Loucy (cell line): Measurements from ENCODE around the gene KAT5.

Experiments
- EZH2phosphoT487 ChIP-seq: fragments of 200-600 bp; IDR thresholded peaks from 2 replicates; pipeline ENCODE4 v1.6.1; 2018; ENCODE audit warnings: antibody characterized with exemption, mild to moderate bottlenecking, moderate library complexity, borderline replicate concordance
- TF ChIP-seq, protein P1 (sequence below): fragments of 200-600 bp; sonication (generic); conservative IDR thresholded peaks from 2 replicates; pipeline ENCODE4 v1.5.1; 2014; ENCODE audit warnings: mild to moderate bottlenecking, antibody characterized with exemption, low read length

DNA sequence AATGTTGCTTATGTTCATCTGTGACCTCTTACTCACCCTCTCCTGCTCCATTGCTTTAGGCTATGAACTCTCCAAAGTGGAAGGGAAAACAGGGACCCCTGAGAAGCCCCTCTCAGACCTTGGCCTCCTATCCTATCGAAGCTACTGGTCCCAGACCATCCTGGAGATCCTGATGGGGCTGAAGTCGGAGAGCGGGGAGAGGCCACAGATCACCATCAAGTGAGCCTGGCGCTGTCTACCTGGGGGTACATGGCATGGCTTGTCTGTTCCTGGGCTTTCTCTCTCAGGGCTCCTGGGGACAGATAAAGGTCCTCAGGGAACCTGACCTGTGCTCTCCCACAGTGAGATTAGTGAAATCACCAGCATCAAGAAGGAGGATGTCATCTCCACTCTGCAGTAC lies 6.5 kb downstream of the KAT5 start:
- TF ChIP-seq, protein P1, sequence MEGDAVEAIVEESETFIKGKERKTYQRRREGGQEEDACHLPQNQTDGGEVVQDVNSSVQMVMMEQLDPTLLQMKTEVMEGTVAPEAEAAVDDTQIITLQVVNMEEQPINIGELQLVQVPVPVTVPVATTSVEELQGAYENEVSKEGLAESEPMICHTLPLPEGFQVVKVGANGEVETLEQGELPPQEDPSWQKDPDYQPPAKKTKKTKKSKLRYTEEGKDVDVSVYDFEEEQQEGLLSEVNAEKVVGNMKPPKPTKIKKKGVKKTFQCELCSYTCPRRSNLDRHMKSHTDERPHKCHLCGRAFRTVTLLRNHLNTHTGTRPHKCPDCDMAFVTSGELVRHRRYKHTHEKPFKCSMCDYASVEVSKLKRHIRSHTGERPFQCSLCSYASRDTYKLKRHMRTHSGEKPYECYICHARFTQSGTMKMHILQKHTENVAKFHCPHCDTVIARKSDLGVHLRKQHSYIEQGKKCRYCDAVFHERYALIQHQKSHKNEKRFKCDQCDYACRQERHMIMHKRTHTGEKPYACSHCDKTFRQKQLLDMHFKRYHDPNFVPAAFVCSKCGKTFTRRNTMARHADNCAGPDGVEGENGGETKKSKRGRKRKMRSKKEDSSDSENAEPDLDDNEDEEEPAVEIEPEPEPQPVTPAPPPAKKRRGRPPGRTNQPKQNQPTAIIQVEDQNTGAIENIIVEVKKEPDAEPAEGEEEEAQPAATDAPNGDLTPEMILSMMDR = no peak
- TF ChIP-seq EZH2phosphoT487 = no peak
